SU-DHL-6 (cell line): ENCODE data around the gene MRFAP1.

Experiments
- EZH2phosphoT487 ChIP-seq: fragments of 200-600 bp; sonication (generic), shearing (Covaris generic); conservative IDR thresholded peaks from 2 replicates; pipeline ENCODE4 v1.6.1; 2018; ENCODE audit warnings: mild to moderate bottlenecking, antibody characterized with exemption, low read length, moderate library complexity, mixed read lengths
- TF ChIP-seq, protein P1 (sequence below): fragments of 200-600 bp; sonication (generic); IDR thresholded peaks from one replicate; pipeline ENCODE4 v1.5.1; 2017; ENCODE audit warnings: antibody characterized with exemption, mild to moderate bottlenecking, low read length, moderate library complexity; ENCODE audit not compliant: insufficient read depth, poor library complexity, severe bottlenecking

- TF ChIP-seq, protein P1, sequence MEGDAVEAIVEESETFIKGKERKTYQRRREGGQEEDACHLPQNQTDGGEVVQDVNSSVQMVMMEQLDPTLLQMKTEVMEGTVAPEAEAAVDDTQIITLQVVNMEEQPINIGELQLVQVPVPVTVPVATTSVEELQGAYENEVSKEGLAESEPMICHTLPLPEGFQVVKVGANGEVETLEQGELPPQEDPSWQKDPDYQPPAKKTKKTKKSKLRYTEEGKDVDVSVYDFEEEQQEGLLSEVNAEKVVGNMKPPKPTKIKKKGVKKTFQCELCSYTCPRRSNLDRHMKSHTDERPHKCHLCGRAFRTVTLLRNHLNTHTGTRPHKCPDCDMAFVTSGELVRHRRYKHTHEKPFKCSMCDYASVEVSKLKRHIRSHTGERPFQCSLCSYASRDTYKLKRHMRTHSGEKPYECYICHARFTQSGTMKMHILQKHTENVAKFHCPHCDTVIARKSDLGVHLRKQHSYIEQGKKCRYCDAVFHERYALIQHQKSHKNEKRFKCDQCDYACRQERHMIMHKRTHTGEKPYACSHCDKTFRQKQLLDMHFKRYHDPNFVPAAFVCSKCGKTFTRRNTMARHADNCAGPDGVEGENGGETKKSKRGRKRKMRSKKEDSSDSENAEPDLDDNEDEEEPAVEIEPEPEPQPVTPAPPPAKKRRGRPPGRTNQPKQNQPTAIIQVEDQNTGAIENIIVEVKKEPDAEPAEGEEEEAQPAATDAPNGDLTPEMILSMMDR, result no peak
- TF ChIP-seq EZH2phosphoT487, result no peak
Measured at GRCh38 chr4:6598127-6598526, 42.4 kb upstream of the MRFAP1 start.
